Left renal pelvis (tissue), 4 donors: ENCODE measurements around the gene SQOR. TPM values are rescaled to one million over a fixed set of nuclear protein-coding genes. Genes with fewer than 3 reads are reported as not detected.

Source experiments
- DNase-seq, 4 donors: peaks; one replicate each; pipeline ENCODE4 v3.0.0-alpha.2; 2013; ENCODE audit warnings: low read depth in 4 of 4, low spot score in 3 of 4
- polyA plus RNA-seq, 4 donors: library from polyadenylated mRNA; unstranded; fragments of 120-200 nt; gene quantifications; one replicate each; pipeline ENCODE4 v1.2.1, GENCODE V29; 2013; ENCODE audit not compliant: insufficient read length in 4 of 4

The SQOR gene
- polyA plus RNA-seq, 4 donors = 11.3 to 25.2 (median 23.6) TPM

GRCh38 chr15:45657764-45658545 is 23.1 kb downstream of the SQOR start:
- no peak for DNase-seq

GRCh38 chr15:45660231-45660979 is 25.6 kb downstream of the SQOR start:
- DNase-seq = no peak

- no peak for DNase-seq
These were observed 27.5 kb downstream of the SQOR start for GRCh38 chr15:45662375-45662774.

GRCh38 chr15:45664451-45664850 is 29.6 kb downstream of the SQOR start:
- DNase-seq = no peak

- DNase-seq = no peak
These were observed 30.4 kb downstream of the SQOR start for GRCh38 chr15:45665261-45665660.

- no peak for DNase-seq
These were observed 31.5 kb downstream of the SQOR start for GRCh38 chr15:45666119-45666875.

GRCh38 chr15:45667002-45667401 is 32.2 kb downstream of the SQOR start:
- no peak for DNase-seq

GRCh38 chr15:45668386-45668785 is 33.6 kb downstream of the SQOR start:
- no peak for DNase-seq

- no peak for DNase-seq
These were observed 34.6 kb downstream of the SQOR start for GRCh38 chr15:45669422-45669821.

GRCh38 chr15:45670091-45670490 is 35.3 kb downstream of the SQOR start:
- DNase-seq = no peak

GRCh38 chr15:45670511-45670910 is 35.7 kb downstream of the SQOR start:
- no peak for DNase-seq

- no peak for DNase-seq
These were observed 39.8 kb downstream of the SQOR start for GRCh38 chr15:45674677-45675076.

GRCh38 chr15:45677797-45678196 is 43.0 kb downstream of the SQOR start:
- no peak for DNase-seq

- DNase-seq = no peak
These were observed 43.8 kb downstream of the SQOR start for GRCh38 chr15:45678459-45679178.

- no peak for DNase-seq
These were observed 49.7 kb downstream of the SQOR start for GRCh38 chr15:45684533-45684932.

GRCh38 chr15:45689616-45690015 is 54.8 kb downstream of the SQOR start:
- DNase-seq = no peak

GRCh38 chr15:45690581-45691260 is 55.9 kb downstream of the SQOR start:
- no peak for DNase-seq

GRCh38 chr15:45701108-45701507 is 66.3 kb downstream of the SQOR start:
- no peak for DNase-seq

- no peak for DNase-seq
These were observed 67.2 kb downstream of the SQOR start for GRCh38 chr15:45702041-45702440.

- DNase-seq = no peak
These were observed 69.0 kb downstream of the SQOR start for GRCh38 chr15:45703670-45704328.
